Astrocyte of the spinal cord (primary cell): ENCODE results near the gene GLUL.
A peak's percentile ranks its signal among the peaks of the same experiment; 100 is the strongest.

ENCODE experiments used
- DNase-seq: peaks from one replicate; pipeline ENCODE4 v3.0.0; 2011; ENCODE audit warnings: low read depth, low spot score
- H3K4me3 ChIP-seq: 2 replicates; pipeline ENCODE4 v1.5.1; 2011; ENCODE audit warnings: low read depth, mild to moderate bottlenecking, low read length, moderate library complexity
- in situ Hi-C: cut with HindIII; loops from 2 replicates; pipeline ENCODE4 v1.10.0; 2017; ENCODE audit warnings: low sequenced_read_pairs
- TF ChIP-seq, protein P1 (sequence below): IDR thresholded peaks from 2 replicates; pipeline ENCODE4 v1.5.1; 2012; ENCODE audit warnings: low read depth, mild to moderate bottlenecking, low read length, inconsistent platforms

The GLUL gene

GRCh38 chr1:182388392-182389134, 3.0 kb downstream of the GLUL start:
- in situ Hi-C loops: no loop called here
- peak overlapping the region; percentile 81 for H3K4me3 ChIP-seq
- DNase-seq: no peak
- TF ChIP-seq, protein P1, sequence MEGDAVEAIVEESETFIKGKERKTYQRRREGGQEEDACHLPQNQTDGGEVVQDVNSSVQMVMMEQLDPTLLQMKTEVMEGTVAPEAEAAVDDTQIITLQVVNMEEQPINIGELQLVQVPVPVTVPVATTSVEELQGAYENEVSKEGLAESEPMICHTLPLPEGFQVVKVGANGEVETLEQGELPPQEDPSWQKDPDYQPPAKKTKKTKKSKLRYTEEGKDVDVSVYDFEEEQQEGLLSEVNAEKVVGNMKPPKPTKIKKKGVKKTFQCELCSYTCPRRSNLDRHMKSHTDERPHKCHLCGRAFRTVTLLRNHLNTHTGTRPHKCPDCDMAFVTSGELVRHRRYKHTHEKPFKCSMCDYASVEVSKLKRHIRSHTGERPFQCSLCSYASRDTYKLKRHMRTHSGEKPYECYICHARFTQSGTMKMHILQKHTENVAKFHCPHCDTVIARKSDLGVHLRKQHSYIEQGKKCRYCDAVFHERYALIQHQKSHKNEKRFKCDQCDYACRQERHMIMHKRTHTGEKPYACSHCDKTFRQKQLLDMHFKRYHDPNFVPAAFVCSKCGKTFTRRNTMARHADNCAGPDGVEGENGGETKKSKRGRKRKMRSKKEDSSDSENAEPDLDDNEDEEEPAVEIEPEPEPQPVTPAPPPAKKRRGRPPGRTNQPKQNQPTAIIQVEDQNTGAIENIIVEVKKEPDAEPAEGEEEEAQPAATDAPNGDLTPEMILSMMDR: no peak

DNA sequence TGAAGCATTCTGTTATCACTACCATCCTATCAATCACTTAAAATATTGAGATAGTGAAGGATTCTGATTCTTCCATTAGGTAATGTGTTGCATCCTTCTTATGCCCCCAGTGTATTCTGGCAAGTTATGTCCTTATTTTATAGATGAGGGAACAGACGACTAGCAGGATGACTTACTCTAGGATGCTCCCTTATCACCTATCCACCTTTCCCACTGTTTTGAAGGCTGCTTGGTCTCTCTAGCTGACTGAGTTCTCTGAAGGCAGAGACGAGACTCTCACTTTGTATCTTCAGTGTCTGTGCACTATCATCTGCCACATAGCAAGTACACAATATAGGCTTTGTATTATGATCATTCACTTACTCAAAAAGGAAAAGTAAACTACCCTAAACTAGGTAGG, 4.0 kb downstream of the GLUL start:
- DNase-seq: no peak
- in situ Hi-C loops: no loop called here
- TF ChIP-seq, protein P1: no peak
- H3K4me3 ChIP-seq: no peak overlapping the region

- in situ Hi-C loops: no loop called here
- no peak for DNase-seq
- TF ChIP-seq, protein P1: no peak
- no peak overlapping the region for H3K4me3 ChIP-seq
These were observed 4.6 kb downstream of the GLUL start for GRCh38 chr1:182386980-182387379.

DNA sequence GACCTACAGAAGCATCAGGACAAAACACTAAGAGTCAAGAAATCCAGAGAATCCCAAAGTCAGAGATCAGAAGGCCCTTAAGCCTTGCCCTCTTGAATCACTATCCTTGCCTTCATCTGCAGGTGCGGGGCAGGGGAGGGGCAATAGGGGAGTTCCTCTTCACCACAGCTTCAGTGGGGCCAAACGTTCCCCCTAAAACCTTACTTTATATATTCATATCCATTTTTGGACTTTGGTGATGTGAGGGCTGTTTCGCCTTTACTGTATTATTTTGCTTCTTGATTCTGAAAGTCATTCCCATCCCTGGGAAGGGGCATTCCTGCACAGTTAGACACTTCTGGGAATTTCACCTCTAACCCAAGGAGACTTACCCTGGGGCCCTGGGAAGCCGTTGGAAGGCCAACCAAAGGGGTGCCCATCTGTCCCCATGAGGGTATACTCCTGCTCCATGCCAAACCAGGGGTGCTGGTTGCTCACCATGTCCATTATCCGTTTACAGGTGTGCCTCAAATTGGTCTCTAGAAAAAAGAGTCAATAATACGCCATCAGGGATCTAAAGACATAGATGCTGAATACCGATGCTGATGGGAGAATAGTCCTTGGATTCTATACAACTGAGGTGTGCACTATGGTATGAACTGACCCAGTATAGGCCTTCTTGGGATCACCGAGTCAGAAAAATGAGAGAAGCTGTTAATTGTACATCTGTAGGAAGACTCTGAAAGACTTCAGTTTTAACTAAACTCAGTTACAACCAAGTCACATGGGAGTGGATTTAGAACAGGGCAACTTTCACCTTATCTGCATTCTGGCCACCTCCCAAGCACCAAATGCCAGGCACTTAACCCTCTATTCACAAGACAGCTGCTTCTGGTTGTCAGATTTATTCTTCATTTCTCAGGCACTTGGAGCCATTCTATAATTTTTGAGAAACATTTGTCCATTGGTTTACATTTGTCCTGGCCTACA, 5.4 kb downstream of the GLUL start:
- in situ Hi-C loops: no loop called here
- DNase-seq: no peak
- TF ChIP-seq, protein P1: no peak
- no peak overlapping the region for H3K4me3 ChIP-seq

DNA sequence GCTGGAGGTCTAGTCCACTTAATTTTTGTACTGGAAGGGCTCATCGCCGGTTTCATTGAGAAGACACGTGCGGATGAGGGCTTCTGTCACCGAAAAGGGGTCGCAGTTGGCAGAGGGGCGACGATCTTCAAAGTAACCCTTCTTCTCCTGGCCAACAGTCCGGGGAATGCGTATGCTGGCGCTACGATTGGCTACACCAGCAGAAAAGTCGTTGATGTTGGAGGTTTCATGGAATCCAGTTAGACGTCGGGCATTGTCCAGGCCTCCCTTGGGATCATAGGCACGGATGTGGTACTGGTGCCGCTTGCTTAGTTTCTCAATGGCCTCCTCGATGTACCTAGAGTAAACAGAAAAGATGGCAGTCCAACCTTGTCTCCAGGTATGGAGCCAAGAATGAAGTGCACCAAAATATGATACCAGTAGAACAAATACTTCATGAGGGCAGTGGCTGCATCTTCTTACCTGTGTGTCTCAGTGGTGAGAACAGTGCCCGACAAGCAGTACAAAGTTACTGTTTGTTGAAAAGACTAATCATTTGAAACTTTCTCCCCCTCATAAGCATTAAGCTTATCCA, 7.1 kb downstream of the GLUL start:
- no peak for DNase-seq
- H3K4me3 ChIP-seq: no peak overlapping the region
- in situ Hi-C loops: no loop called here
- TF ChIP-seq, protein P1: no peak

DNA sequence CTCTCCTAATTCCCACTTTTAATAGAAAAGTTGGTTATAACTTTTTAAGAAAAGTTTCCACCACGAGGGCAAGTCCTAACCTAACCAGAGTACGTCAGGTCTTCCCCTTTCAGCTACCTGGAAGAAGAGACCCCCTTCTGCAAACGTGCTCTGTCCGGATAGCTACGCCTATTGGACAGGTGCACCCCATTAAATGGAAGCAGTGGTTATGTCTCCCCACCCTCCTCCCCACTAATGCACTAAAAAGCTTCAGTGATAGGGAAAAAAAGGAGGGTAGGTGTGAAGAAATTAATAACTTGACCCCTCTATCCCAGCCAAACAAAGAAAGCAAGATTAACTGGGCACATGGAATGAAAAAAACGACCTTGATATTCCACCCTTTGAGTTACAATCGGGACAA, 7.7 kb downstream of the GLUL start:
- DNase-seq: no peak
- in situ Hi-C loops: no loop called here
- no peak overlapping the region for H3K4me3 ChIP-seq
- TF ChIP-seq, protein P1: no peak
